ENCODE measurements around the gene KRTAP1-3. TPM values are rescaled to one million over a fixed set of nuclear protein-coding genes. Genes with fewer than 3 reads are reported as not detected.
"Not testable (repeated sequence)": the region's sequence is repeated elsewhere in the genome, so short reads cannot be mapped to it uniquely, and the experiment has no call there.

The KRTAP1-3 gene
- total and polyA plus RNA-seq, 11 donors: not detected

GRCh38 chr17:41057547-41057946, 22.9 kb upstream of the KRTAP1-3 start:
- Histone ChIP-seq H3K4me3 (no peak overlapping the region), H3K9me3 (peaks cover 0 to 12% (median 2%) of the 10 kb centered on the region in 12 donors), H3K36me3 (no peaks in the 10 kb centered on the region), H3K27ac (no peak overlapping the region), H3K4me1 (no peaks in the 10 kb centered on the region), H3K27me3 (peaks cover 0 to 54% (median 27%) of the 10 kb centered on the region in 9 donors)
- ATAC-seq: no peak
- intact Hi-C loops (cut with DNase I): no loop called here
- DNase-seq: no peak
- 88 to 95% (median 92%) methylated on average over 1 of the region's 1 CpG for WGBS, 4 donors
- TF ChIP-seq POLR2A (IDR thresholded peaks at IDR 0.05): no peak
- no peak for TF ChIP-seq CTCF (IDR thresholded peaks at IDR 0.05)

- H3K36me3 ChIP-seq; H3K4me1 ChIP-seq; H3K27ac ChIP-seq; intact Hi-C loops (cut with DNase I); ATAC-seq; DNase-seq; H3K4me3 ChIP-seq: not testable (repeated sequence)
- WGBS, 4 donors: 14 to 47% (median 26%) methylated on average over 1 of the region's 6 CpGs
- Histone ChIP-seq H3K27me3 (peaks cover 0 to 44% (median 22%) of the 10 kb centered on the region in 9 donors), H3K9me3 (peaks cover 0 to 12% (median 2%) of the 10 kb centered on the region in 12 donors)
Observed at GRCh38 chr17:41055130-41055529, 20.5 kb upstream of the KRTAP1-3 start, which contains the start of gene KRTAP2-2. Gene KRTAP2-2, minus strand, starts transcription at chr17:41055230. Its CDS starts 19 bp downstream, at chr17:41055211.

- WGBS, 4 donors: 60 to 73% (median 63%) methylated on average over 7 to 9 of the region's 9 CpGs
- Histone ChIP-seq H3K9me3 (peaks cover 0 to 12% (median 2%) of the 10 kb centered on the region in 12 donors), H3K27me3 (peaks cover 0 to 47% (median 20%) of the 10 kb centered on the region in 9 donors)
- ATAC-seq; H3K4me1 ChIP-seq; DNase-seq; H3K36me3 ChIP-seq; H3K27ac ChIP-seq; intact Hi-C loops (cut with DNase I); H3K4me3 ChIP-seq: not testable (repeated sequence)
Observed at GRCh38 chr17:41054556-41054955, 19.9 kb upstream of the KRTAP1-3 start.

- Histone ChIP-seq H3K4me3 (no peak overlapping the region), H3K4me1 (no peaks in the 10 kb centered on the region), H3K27me3 (peaks cover 0 to 45% (median 17%) of the 10 kb centered on the region in 9 donors), H3K36me3 (no peaks in the 10 kb centered on the region), H3K27ac (no peak overlapping the region), H3K9me3 (peaks cover 0 to 12% (median 2%) of the 10 kb centered on the region in 12 donors)
- WGBS, 4 donors: 84 to 90% (median 88%) methylated on average over 4 of the region's 4 CpGs
- TF ChIP-seq POLR2A (IDR thresholded peaks at IDR 0.05) (no peak), CTCF (IDR thresholded peaks at IDR 0.05) (no peak)
- no peak for ATAC-seq
- intact Hi-C loops (cut with DNase I): no loop called here
- no peak for DNase-seq
Observed at GRCh38 chr17:41054025-41054424, 19.4 kb upstream of the KRTAP1-3 start.

- Histone ChIP-seq H3K4me1 (no peaks in the 10 kb centered on the region), H3K36me3 (no peaks in the 10 kb centered on the region), H3K27ac (no peak overlapping the region), H3K4me3 (no peak overlapping the region), H3K27me3 (peaks cover 0 to 45% (median 19%) of the 10 kb centered on the region in 9 donors), H3K9me3 (peaks cover 0 to 11% (median 1%) of the 10 kb centered on the region in 12 donors)
- intact Hi-C loops (cut with DNase I): no loop called here
- no peak for DNase-seq
- TF ChIP-seq CTCF (IDR thresholded peaks at IDR 0.05): no peak
- no peak for TF ChIP-seq POLR2A (IDR thresholded peaks at IDR 0.05)
- no peak for ATAC-seq
Observed at GRCh38 chr17:41052566-41052965, 17.9 kb upstream of the KRTAP1-3 start.

Measured in heart left ventricle (tissue), 16 donors.